ENCODE results near the gene ESYT3.

- TF ChIP-seq CTCF (IDR thresholded peaks at IDR 0.05) (no peak), POLR2AphosphoS5 (IDR thresholded peaks at IDR 0.05; ENCODE audit: low read depth, low read length) (no peak)
Measured at GRCh38 chr3:138434276-138434874, at the start of gene ESYT3.

All from Panc1 (cell line).